HEK293 (cell line): ENCODE measurements around the gene GABRG1.

Source experiments
- MEIS1 ChIP-seq: sonication (generic); formaldehyde crosslinking; IDR thresholded peaks from 2 replicates; pipeline ENCODE4 v1.8.1; 2022; ENCODE audit warnings: missing genetic modification reagents, mild to moderate bottlenecking, borderline replicate concordance
- SCRT2 ChIP-seq: fragments of 450-650 bp; formaldehyde crosslinking; IDR thresholded peaks from 2 replicates; pipeline ENCODE4 v1.5.1; 2016; ENCODE audit warnings: missing biosample characterization, missing genetic modification characterization
- TF ChIP-seq, protein P1 (sequence below): fragments of 450-650 bp; formaldehyde crosslinking; IDR thresholded peaks from 2 replicates; pipeline ENCODE4 v1.5.1; 2016; ENCODE audit warnings: missing biosample characterization, missing genetic modification characterization

DNA sequence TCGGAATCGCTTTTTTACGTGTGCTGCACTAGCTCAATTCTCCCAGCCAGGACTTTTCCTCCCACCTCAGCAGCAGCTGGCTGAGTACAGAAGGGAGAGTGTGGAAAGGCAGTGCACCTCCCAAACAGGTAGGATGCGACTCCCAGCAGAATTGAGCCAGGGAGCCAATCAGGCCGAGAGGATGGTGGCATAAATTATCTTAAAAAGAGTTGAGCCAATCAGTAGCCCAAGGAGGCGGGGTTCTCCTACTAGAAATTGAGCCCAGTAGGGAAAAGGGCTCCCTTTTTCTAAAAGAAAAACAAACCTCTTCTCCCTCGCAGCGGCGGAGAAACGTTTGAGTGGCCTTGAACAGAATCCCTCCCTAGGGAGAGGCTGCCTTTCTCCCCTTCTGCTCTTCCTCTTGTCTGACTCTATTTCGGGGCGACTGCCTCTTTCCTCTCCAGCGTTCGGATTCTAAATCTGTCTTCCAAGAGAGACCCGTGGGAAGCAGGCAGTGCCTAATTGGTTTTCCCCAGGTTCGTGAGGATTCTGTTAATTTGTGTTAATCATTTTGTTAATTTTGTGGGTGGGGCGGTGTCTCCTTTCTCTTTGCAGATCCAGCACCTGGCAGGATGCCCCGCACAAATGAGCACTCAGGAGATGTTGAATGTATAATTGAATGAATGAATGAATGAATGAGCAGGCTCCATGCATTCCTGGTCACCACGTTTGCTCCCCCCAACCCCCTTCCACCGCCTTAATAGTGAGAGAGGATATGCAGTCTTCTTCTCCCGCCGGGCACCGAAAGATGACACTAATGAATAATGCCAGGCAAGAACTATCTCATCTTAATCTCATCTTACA lies at the start of gene GABRG1:
- no peak for TF ChIP-seq MEIS1
- no peak for TF ChIP-seq SCRT2
- TF ChIP-seq, protein P1, sequence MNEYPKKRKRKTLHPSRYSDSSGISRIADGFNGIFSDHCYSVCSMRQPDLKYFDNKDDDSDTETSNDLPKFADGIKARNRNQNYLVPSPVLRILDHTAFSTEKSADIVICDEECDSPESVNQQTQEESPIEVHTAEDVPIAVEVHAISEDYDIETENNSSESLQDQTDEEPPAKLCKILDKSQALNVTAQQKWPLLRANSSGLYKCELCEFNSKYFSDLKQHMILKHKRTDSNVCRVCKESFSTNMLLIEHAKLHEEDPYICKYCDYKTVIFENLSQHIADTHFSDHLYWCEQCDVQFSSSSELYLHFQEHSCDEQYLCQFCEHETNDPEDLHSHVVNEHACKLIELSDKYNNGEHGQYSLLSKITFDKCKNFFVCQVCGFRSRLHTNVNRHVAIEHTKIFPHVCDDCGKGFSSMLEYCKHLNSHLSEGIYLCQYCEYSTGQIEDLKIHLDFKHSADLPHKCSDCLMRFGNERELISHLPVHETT: no peak
